GM21423 (cell line): ENCODE measurements around the gene SIPA1L3.

Experiments
- ATAC-seq: cut with Tn5 transposase; IDR thresholded peaks from one replicate; pipeline ENCODE4 v1.9.1; 2021; ENCODE audit warnings: mild to moderate bottlenecking, moderate library complexity; ENCODE audit not compliant: unreplicated experiment

Gene SIPA1L3

DNA sequence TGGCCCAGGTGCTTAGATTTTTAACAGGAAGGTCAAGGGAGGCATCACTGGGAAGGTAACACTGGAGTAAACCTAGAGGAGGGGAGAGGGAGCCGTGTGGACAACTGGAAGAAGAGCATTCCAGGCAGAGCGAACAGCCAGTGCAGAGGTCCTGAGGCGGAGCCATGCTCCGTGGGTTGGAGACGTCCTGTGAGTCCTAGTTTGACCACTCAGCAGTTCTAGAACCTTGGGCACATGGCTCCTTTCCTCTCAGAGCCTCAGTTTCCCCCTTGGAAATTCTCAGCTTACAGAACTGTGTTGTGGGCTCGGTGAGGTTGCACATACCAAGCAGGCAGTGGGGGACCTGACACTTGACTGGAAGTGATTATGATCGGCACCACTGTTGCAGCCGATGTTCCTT is 186.1 kb downstream of the SIPA1L3 start:
- ATAC-seq = no peak

GRCh38 chr19:38093587-38093986 is 186.6 kb downstream of the SIPA1L3 start:
- no peak for ATAC-seq

GRCh38 chr19:38095411-38096308 is 188.7 kb downstream of the SIPA1L3 start:
- ATAC-seq = no peak

DNA sequence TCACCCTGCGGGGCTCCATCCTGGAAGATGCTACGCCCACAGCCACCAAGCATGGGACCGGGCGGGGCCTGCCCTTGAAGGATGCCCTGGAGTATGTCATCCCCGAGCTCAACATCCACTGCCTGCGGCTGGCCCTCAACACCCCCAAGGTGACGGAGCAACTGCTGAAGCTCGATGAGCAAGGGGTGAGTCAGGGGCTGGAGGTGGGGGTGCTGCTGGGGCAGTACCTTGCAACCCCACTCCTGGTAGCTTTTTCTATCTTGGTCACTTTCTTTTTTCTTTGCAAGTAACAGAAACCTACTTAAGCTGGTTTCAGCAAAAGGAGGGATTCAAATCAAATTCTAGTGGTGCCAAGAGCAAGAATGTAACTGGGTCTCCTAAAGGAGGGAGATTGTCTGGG is 193.0 kb downstream of the SIPA1L3 start:
- ATAC-seq = no peak

GRCh38 chr19:38100589-38100988 is 193.6 kb downstream of the SIPA1L3 start:
- ATAC-seq = no peak

- no peak for ATAC-seq
Measured at GRCh38 chr19:38101723-38102122, 194.7 kb downstream of the SIPA1L3 start.

DNA sequence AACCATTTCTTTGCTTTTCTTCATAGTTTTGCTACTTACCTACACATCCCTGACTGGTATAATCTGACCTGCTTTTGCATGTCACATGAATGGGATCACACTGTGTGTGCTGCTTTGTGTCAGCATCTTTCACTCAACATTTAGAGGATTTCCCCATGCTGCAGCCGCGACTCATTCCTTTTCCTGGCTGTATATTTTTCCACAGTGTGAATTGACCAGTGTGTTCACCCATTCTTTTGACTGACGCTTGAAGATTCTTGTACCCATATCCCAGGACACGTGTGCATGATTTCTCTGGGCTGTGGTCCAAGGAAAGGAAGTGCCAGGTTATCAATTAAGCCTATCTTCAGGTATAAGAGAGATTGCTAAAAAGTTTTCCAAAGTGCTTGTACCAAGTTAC is 198.6 kb downstream of the SIPA1L3 start:
- ATAC-seq = no peak

- ATAC-seq = no peak
Measured at GRCh38 chr19:38107129-38107528, 200.1 kb downstream of the SIPA1L3 start.

- no peak for ATAC-seq
Measured at GRCh38 chr19:38111898-38112297, 204.9 kb downstream of the SIPA1L3 start.

DNA sequence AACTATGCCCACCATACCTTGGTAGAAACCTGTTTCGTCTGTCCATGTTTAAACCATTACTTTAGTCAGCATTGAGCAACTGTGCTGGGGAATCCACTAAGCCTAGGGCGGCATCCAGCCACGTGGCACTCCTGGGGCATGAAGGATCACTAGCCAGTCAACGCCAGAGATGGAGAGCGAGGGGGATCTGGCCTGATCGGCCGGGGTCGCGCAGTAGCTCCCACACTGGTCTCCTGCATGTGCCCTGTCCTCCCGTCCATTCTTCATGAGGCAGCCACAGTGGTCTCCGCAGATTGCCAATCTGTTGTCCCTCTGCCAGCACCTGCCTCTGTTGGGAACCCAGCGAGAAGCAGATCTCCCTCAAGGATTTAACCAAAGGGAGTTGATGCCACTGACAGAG is 207.6 kb downstream of the SIPA1L3 start:
- no peak for ATAC-seq

DNA sequence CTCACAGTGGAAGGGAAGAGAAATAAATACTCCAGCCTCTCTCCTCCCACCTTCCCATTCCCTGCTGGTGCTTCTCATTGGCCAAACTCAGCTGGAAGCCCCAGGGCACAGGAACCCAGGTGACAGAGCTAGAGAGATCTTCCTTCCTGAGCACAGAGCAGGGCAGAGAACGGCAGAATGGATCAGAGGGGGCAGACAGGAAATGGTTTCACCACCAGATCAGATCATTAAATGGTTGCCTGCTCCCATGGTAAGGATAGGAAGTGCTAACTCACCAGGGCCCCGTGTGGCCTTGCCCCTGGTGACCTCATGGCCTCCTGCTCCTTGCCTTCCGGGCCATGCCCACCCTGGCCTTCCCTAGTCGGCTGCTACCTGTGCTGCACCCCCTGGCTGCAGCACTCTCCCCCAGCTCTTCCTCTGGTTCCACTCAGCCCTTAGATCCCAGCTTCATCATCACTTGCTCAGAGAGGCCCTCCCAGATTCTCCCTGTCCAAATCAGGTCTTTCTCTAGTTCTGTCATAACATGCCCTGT is 208.3 kb downstream of the SIPA1L3 start:
- no peak for ATAC-seq

DNA sequence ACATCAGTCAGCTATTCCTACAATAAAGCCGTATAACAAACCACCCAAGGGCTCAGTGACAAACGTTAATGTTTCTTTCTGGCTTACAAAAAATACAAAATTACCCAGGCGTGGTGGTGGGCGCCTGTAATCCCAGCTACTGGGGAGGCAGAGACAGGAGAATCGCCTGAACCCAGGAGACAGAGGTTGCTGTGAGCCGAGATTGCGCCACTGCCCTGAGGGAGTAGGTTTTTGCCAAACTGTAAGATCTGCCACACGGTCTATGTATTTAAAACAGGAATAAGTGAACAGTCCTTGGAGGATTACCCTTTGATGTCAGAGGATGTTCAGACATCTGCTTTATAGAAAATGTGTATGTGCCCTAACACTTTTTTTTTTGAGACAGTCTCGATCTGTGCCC is 211.2 kb downstream of the SIPA1L3 start:
- ATAC-seq = no peak

GRCh38 chr19:38120471-38121025 is 213.5 kb downstream of the SIPA1L3 start:
- ATAC-seq = no peak

GRCh38 chr19:38122402-38123093 is 215.5 kb downstream of the SIPA1L3 start:
- no peak for ATAC-seq

GRCh38 chr19:38125238-38125637 is 218.2 kb downstream of the SIPA1L3 start:
- no peak for ATAC-seq

- no peak for ATAC-seq
Measured at GRCh38 chr19:38130399-38130798, 223.4 kb downstream of the SIPA1L3 start.

DNA sequence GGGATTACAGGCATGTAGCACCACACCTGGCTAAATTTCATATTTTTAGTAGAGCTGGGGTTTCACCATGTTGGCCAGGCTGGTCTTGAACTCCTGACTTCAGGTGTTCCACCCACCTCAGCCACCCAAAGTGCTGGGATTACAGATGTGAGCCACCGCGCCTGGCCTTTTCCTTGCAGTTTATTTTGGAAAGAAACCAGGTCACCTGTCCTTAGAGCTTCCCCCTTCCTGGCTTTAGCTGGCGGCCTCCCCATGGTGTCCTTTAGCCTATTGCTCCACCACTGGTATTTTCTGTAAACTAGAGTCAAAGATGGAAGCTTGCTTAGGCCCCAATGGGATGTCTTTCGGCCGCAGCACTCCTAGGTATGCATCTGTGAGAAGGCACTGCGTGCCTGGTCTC is 225.8 kb downstream of the SIPA1L3 start:
- ATAC-seq = no peak

DNA sequence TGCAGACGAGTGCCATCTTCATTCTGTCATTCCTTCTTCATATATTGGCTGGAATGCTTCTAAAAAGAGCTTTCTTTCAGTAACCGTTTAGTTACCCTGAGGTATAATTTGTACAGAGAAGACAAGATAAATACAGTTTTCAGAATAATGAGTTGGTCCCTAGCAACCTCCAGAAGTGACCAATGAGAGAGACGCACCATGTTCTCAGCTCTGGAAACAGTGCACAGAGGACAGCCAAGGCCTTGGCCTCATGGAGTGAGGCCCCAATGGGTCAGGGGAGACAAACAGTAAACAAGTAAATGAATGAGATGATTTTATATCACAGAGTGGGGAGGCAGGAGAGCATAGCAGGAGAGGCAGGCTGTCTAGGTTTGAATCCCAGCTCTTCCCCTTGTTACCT is 226.3 kb downstream of the SIPA1L3 start:
- no peak for ATAC-seq

DNA sequence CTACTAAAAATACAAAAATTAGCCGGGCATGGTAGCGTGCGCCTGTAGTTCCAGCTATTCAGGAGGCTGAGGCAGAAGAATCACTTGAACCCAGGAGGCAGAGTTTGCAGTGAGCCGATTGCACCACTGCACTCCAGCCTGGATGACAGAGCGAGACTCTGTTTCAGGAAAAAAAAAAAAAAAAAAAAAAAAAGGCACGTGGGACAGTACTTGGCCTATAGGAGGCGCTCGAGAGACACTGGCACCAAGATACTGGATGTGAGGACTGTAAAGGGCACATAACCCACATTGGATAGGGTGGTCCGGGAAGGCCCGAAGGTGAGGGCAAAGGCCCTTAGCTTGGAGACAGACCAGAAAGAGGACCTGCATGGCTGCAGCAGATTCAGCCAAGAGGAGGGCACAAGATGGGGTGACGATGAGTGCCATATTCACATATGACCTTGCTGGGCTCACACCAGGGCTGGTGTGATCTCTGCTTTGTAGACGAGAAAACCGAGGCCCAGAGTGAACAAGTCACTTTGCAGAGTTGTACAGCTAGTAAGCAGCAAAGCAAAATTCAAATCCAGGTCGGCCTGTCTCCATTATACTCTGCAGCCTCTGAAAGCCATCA is 227.6 kb downstream of the SIPA1L3 start:
- no peak for ATAC-seq

GRCh38 chr19:38135150-38135998 is 228.4 kb downstream of the SIPA1L3 start:
- ATAC-seq = no peak
